HFFc6 (cell line): ENCODE measurements around the gene ARPIN. TPM values are rescaled to one million over a fixed set of nuclear protein-coding genes. Genes with fewer than 3 reads are reported as not detected.

Source experiments
- DNase-seq: peaks from one replicate; pipeline ENCODE4 v3.0.0-alpha.2; 2018
- H3K27ac Mint-ChIP-seq: 2 replicates; pipeline ENCODE4 v1.8.0; 2020; ENCODE audit warnings: mild to moderate bottlenecking, mixed read lengths
- H3K27me3 Mint-ChIP-seq: 2 replicates; pipeline ENCODE4 v1.8.0; 2021; ENCODE audit warnings: mild to moderate bottlenecking, moderate library complexity, mixed read lengths; ENCODE audit not compliant: insufficient read depth
- H3K36me3 Mint-ChIP-seq: 2 replicates; pipeline ENCODE4 v1.8.0; 2021; ENCODE audit warnings: low read depth, mixed read lengths
- H3K4me1 Mint-ChIP-seq: 2 replicates; pipeline ENCODE4 v1.8.0; 2020; ENCODE audit warnings: low read depth, mixed read lengths
- H3K4me3 Mint-ChIP-seq: 2 replicates; pipeline ENCODE4 v1.8.0; 2020; ENCODE audit warnings: mild to moderate bottlenecking, moderate library complexity, mixed read lengths
- H3K9me3 Mint-ChIP-seq: 2 replicates; pipeline ENCODE4 v1.8.0; 2020; ENCODE audit warnings: mild to moderate bottlenecking, mixed read lengths
- CTCF ChIP-seq: fragments of 200-600 bp; sonication (generic); IDR thresholded peaks from 2 replicates; pipeline ENCODE4 v1.5.0; 2021; ENCODE audit warnings: antibody characterized with exemption, mild to moderate bottlenecking
- total RNA-seq, 6 experiments: library from RNA; stranded (reverse); fragmentation: NEBNext Ultra II Directional; extraction: Animal tissue kit (Norgen Biotek cat#: 25700); gene quantifications; 2 replicates in 1 of 6; 3 replicates in 5 of 6; pipeline ENCODE4 v1.2.3, GENCODE V29; 2021

The ARPIN gene
- total RNA-seq, 6 experiments from 2014 or later, result 5.8 to 11.8 (median 10.9) TPM

DNA sequence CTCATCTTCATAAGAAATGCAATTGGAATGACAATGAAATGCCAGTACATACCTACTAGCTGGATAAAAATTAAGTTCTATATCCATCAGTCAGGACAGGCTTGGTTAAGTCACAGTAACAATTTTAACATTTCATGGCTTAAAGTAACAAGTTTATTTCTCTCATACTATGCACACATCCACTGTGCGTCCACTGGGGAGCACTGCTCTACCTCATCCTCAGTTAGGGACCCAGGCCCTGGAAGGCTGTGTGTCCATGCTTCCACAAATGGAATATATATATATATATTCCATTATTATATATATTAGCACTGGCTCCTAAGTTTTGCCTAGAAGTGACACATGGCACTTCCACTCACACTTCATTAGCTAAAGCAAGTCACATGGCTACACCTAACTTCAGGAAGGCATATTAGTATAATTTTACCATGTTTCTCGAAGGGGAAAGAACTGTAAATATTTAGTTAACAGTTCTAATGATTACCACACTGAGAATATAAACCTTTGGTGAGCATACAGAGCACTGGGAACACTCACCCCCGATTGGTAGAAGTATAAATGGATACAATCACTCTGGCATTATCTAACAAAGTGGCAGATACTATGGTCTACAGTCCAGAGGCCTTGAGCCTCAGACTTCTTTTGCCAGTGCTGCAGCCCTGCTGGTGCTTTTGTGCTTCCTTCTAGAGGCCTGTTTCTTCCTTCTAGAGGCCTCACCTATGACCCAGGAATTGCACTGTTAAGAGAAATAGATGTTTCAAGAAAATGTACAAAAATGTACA lies 47.6 kb downstream of the ARPIN start:
- Mint-ChIP-seq H3K27ac (no peak overlapping the region), H3K9me3 (no peaks in the 10 kb centered on the region), H3K36me3 (peaks cover 5% of the 10 kb centered on the region; the same call in 1 of the 2 replicates), H3K4me1 (no peaks in the 10 kb centered on the region), H3K27me3 (no peaks in the 10 kb centered on the region), H3K4me3 (no peak overlapping the region)
- DNase-seq, result no peak
- TF ChIP-seq CTCF, result peak; percentile 31; the same call in 1 of the 2 replicates

GRCh38 chr15:89863918-89864317 lies 48.8 kb downstream of the ARPIN start:
- H3K4me1 Mint-ChIP-seq, result no peaks in the 10 kb centered on the region
- H3K27ac Mint-ChIP-seq, result no peak overlapping the region; the same call in 1 of the 2 replicates
- H3K36me3 Mint-ChIP-seq, result 0 out of 2 replicates have a peak, but pooled peaks cover 5% of the 10 kb centered on the region
- H3K27me3 Mint-ChIP-seq, result no peaks in the 10 kb centered on the region
- H3K4me3 Mint-ChIP-seq, result no peak overlapping the region
- no peak for DNase-seq
- no peaks in the 10 kb centered on the region for H3K9me3 Mint-ChIP-seq
- no peak for TF ChIP-seq CTCF

DNA sequence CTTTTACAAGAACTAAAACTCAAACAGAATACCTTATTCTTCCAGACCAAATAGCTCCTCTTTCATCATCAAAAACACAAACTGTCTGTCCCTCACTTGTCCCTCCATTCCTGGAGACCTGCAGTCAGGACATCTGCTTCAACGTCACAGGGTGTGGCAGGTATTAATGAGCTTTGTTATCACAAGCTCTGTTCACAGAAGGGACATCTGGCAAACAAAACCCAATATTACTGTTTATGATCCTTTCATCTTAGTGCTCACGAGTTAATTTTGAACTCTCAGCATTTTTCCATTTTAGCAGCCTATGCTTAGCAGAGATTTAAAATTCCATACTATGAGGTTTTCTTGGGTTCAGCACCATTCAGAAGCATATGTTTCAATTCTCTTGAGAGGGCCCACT lies 51.9 kb downstream of the ARPIN start:
- DNase-seq, result no peak
- Mint-ChIP-seq H3K4me1 (no peaks in the 10 kb centered on the region), H3K36me3 (0 out of 2 replicates have a peak, but pooled peaks cover 8% of the 10 kb centered on the region), H3K27ac (no peak overlapping the region), H3K27me3 (peaks cover 2% of the 10 kb centered on the region; the same call in 1 of the 2 replicates), H3K9me3 (no peaks in the 10 kb centered on the region), H3K4me3 (no peak overlapping the region)
- TF ChIP-seq CTCF, result no peak

DNA sequence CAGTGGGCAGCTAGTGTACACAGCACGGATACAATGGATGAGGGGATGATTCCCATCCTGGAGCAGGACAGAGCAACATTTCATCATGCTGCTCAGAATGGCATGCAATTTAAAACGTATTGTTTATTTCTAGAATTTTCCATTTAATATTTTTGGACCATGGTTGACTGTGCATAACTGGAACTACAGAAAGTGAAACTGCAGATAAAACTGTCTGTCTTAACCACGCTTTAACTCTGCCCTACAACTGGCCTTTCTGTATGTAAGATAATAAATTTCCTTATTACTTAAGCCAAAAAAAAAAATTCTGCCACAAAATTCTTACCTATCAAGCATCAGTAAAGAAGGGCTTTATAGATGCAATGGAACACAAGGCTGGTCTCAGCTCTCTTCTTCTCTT lies 52.3 kb downstream of the ARPIN start:
- H3K36me3 Mint-ChIP-seq, result 0 out of 2 replicates have a peak, but pooled peaks cover 5% of the 10 kb centered on the region
- H3K9me3 Mint-ChIP-seq, result no peaks in the 10 kb centered on the region

More for the DNA sequence above, 52.3 kb downstream of the ARPIN start:
- no peak for TF ChIP-seq CTCF
- DNase-seq, result no peak
- Mint-ChIP-seq H3K4me1 (no peaks in the 10 kb centered on the region), H3K4me3 (no peak overlapping the region), H3K27ac (no peak overlapping the region), H3K27me3 (peaks cover 2% of the 10 kb centered on the region; the same call in 1 of the 2 replicates)
